Measurements from ENCODE around the gene SOX6.

Gene SOX6

GRCh38 chr11:16347928-16348685 is 8.2 kb downstream of the SOX6 start:
- Histone ChIP-seq H3K9me3 (ENCODE audit: low read length) (no peaks in the 10 kb centered on the region), H4K20me1 (ENCODE audit: insufficient read depth, low read length) (no peaks in the 10 kb centered on the region), H3K27me3 (ENCODE audit: insufficient read depth, low read length) (no peaks in the 10 kb centered on the region), H3K36me3 (ENCODE audit: insufficient read depth, low read length) (no peaks in the 10 kb centered on the region), H3K4me1 (ENCODE audit: insufficient read depth, low read length, severe bottlenecking) (no peaks in the 10 kb centered on the region), H3K4me3 (ENCODE audit: low read depth, low read length, poor library complexity, severe bottlenecking) (no peak overlapping the region), H3K4me2 (ENCODE audit: low read length) (no peak overlapping the region), H3K9me2 (ENCODE audit: low read depth, low read length) (no peaks in the 10 kb centered on the region), H2AFZ (ENCODE audit: low read length) (no peak overlapping the region), H3K9ac (ENCODE audit: low read length) (no peak overlapping the region), H3K79me2 (ENCODE audit: insufficient read depth, low read length) (no peaks in the 10 kb centered on the region), H3F3A (ENCODE audit: insufficient read depth, low read length) (no peaks in the 10 kb centered on the region), H3K27ac (ENCODE audit: low read depth, low read length, poor library complexity, severe bottlenecking) (no peak overlapping the region)
- TF ChIP-seq EZH2 (IDR thresholded peaks at IDR 0.05; ENCODE audit: borderline replicate concordance, low read length) (no peak), CTCF (IDR thresholded peaks at IDR 0.05; ENCODE audit: low read length) (no peak)

- no peaks in the 10 kb centered on the region for H3K27me3 ChIP-seq (ENCODE audit: insufficient read depth, low read length)
- TF ChIP-seq CTCF (IDR thresholded peaks at IDR 0.05; ENCODE audit: low read length): no peak
- TF ChIP-seq EZH2 (IDR thresholded peaks at IDR 0.05; ENCODE audit: borderline replicate concordance, low read length): no peak
- no peaks in the 10 kb centered on the region for H3K4me1 ChIP-seq (ENCODE audit: insufficient read depth, low read length, severe bottlenecking)
- no peak overlapping the region for H3K4me2 ChIP-seq (ENCODE audit: low read length)
- H3K36me3 ChIP-seq (ENCODE audit: insufficient read depth, low read length): no peaks in the 10 kb centered on the region
- H3K9me3 ChIP-seq (ENCODE audit: low read length): no peaks in the 10 kb centered on the region
- H3K9ac ChIP-seq (ENCODE audit: low read length): no peak overlapping the region
- no peaks in the 10 kb centered on the region for H3K79me2 ChIP-seq (ENCODE audit: insufficient read depth, low read length)
- H4K20me1 ChIP-seq (ENCODE audit: insufficient read depth, low read length): no peaks in the 10 kb centered on the region
- H2AFZ ChIP-seq (ENCODE audit: low read length): no peak overlapping the region
- H3F3A ChIP-seq (ENCODE audit: insufficient read depth, low read length): no peaks in the 10 kb centered on the region
- H3K4me3 ChIP-seq (ENCODE audit: low read depth, low read length, poor library complexity, severe bottlenecking): no peak overlapping the region
- no peaks in the 10 kb centered on the region for H3K9me2 ChIP-seq (ENCODE audit: low read depth, low read length)
- H3K27ac ChIP-seq (ENCODE audit: low read depth, low read length, poor library complexity, severe bottlenecking): no peak overlapping the region
These were observed 9.4 kb downstream of the SOX6 start for GRCh38 chr11:16346975-16347374.

- no peaks in the 10 kb centered on the region for H4K20me1 ChIP-seq (ENCODE audit: insufficient read depth, low read length)
- no peak overlapping the region for H2AFZ ChIP-seq (ENCODE audit: low read length)
- no peak overlapping the region for H3K4me3 ChIP-seq (ENCODE audit: low read depth, low read length, poor library complexity, severe bottlenecking)
- no peaks in the 10 kb centered on the region for H3K4me1 ChIP-seq (ENCODE audit: insufficient read depth, low read length, severe bottlenecking)
- H3K9me3 ChIP-seq (ENCODE audit: low read length): no peaks in the 10 kb centered on the region
- no peaks in the 10 kb centered on the region for H3F3A ChIP-seq (ENCODE audit: insufficient read depth, low read length)
- no peaks in the 10 kb centered on the region for H3K79me2 ChIP-seq (ENCODE audit: insufficient read depth, low read length)
- H3K27ac ChIP-seq (ENCODE audit: low read depth, low read length, poor library complexity, severe bottlenecking): no peak overlapping the region
- no peaks in the 10 kb centered on the region for H3K27me3 ChIP-seq (ENCODE audit: insufficient read depth, low read length)
- no peaks in the 10 kb centered on the region for H3K9me2 ChIP-seq (ENCODE audit: low read depth, low read length)
- no peak overlapping the region for H3K9ac ChIP-seq (ENCODE audit: low read length)
- H3K4me2 ChIP-seq (ENCODE audit: low read length): no peak overlapping the region
- TF ChIP-seq CTCF (IDR thresholded peaks at IDR 0.05; ENCODE audit: low read length) (no peak), EZH2 (IDR thresholded peaks at IDR 0.05; ENCODE audit: borderline replicate concordance, low read length) (no peak)
- H3K36me3 ChIP-seq (ENCODE audit: insufficient read depth, low read length): no peaks in the 10 kb centered on the region
These were observed 14.5 kb downstream of the SOX6 start for GRCh38 chr11:16341853-16342252.
